B cell (primary cell): ENCODE results near the gene KDM5C.

Source experiments
- CTCF ChIP-seq: fragments of 200-600 bp; IDR thresholded peaks from one replicate; pipeline ENCODE4 v1.8.0; 2022; ENCODE audit warnings: antibody characterized with exemption, mild to moderate bottlenecking
- EZH2 ChIP-seq: IDR thresholded peaks from 2 replicates; pipeline ENCODE4 v1.6.1; 2012; ENCODE audit warnings: borderline replicate concordance, low read depth, mild to moderate bottlenecking, moderate library complexity, low read length; ENCODE audit not compliant: insufficient read depth, poor library complexity, severe bottlenecking

DNA sequence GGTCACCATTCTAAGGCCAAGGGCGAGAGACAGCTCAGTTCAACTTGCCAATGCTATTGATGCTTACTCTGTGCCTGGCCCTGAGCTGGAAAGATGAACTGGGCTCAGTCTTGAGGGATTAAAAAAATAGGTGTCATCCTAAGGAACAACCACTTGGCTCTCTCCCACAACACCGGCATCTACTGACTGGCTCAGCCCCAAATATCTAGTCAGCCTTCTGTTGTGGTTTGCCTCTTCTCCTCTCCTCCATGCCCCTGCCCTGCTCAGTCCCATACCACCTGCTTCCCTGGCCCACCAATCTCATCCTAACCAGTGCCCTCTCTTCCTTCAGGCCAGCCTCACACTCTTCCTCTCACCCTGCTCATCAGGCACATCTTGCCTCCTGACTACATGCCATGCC lies 29.6 kb downstream of the KDM5C start:
- TF ChIP-seq CTCF (no peak), EZH2 (no peak)
